HG03439 (cell line): ENCODE results near the gene IGF2BP1.
"Not testable (repeated sequence)": the region's sequence is repeated elsewhere in the genome, so short reads cannot be mapped to it uniquely, and the experiment has no call there.

ENCODE experiments used
- ATAC-seq: cut with Tn5 transposase; IDR thresholded peaks from one replicate; pipeline ENCODE4 v1.9.1; 2021; ENCODE audit warnings: mild to moderate bottlenecking, moderate library complexity; ENCODE audit not compliant: unreplicated experiment

IGF2BP1 gene

GRCh38 chr17:49016775-49017463 lies 19.7 kb downstream of the IGF2BP1 start:
- no peak for ATAC-seq

DNA sequence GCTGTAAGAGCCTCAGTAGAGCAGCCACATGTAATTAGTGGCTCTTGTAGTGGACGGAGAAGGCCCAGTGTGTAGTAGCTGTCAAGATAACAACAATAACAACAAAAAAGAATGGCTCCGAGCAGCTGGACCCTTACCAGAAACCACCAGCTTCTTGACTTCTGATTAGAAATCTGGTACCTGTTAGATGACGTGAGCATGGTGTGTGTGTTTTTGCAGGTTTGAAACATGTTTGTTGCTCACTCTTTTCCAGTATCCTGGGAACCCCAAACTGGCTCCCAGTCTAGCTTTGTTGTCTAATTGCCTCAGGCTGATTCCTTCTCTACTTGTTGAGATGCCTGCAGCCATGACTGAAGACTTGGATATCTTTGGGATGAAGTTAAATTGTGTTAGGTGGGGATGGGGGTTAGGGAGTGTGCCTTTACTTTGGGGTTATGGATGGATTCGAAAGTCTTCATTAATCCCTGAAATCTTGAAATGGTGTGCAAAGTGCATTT lies 21.0 kb downstream of the IGF2BP1 start:
- no peak for ATAC-seq

GRCh38 chr17:49018748-49019147 lies 21.6 kb downstream of the IGF2BP1 start:
- ATAC-seq: no peak

GRCh38 chr17:49020609-49021008 lies 23.4 kb downstream of the IGF2BP1 start:
- no peak for ATAC-seq

DNA sequence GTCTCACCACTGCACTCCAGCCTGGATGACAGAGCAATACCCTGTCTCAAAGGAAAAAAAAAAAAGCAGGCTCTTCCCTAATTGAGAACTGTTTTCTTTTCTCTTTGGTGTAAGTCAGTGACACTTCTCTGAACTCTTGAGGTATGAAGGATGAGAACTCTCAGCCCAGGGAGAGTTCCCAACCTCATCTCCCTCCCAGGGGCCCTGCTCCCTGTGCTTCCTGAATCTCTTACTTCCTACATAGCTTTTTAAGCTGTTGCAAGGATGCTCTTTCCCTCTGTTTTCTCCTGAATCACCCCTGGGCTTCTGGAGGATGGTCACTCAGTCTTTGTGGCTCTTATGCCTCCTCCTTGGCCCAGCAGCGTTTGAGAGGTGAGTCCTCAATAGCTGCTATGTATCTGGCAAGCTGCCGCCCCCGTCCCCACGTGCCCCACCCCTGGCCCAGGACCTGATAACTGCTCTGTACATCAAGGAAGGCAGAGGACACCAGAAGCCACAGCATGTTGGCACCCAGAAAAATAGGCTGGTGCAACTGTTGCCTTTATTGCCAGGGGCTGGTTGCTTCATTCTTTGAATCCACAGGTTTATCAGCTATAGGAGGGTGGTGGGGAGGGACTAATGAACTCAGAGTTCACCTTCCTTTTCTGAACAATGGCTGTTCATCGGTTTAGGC lies 24.0 kb downstream of the IGF2BP1 start:
- no peak for ATAC-seq

GRCh38 chr17:49021768-49022103 lies 24.6 kb downstream of the IGF2BP1 start:
- ATAC-seq: no peak

- no peak for ATAC-seq
Measured at GRCh38 chr17:49022391-49022941, 25.3 kb downstream of the IGF2BP1 start.

GRCh38 chr17:49024523-49024922 lies 27.3 kb downstream of the IGF2BP1 start:
- ATAC-seq: no peak

GRCh38 chr17:49026447-49026846 lies 29.3 kb downstream of the IGF2BP1 start:
- not testable (repeated sequence) for ATAC-seq

GRCh38 chr17:49028271-49028670 lies 31.1 kb downstream of the IGF2BP1 start:
- no peak for ATAC-seq

GRCh38 chr17:49029801-49030200 lies 32.6 kb downstream of the IGF2BP1 start:
- no peak for ATAC-seq

- no peak for ATAC-seq
Measured at GRCh38 chr17:49031965-49032928, 35.1 kb downstream of the IGF2BP1 start.

GRCh38 chr17:49035470-49036269 lies 38.5 kb downstream of the IGF2BP1 start:
- ATAC-seq: no peak

DNA sequence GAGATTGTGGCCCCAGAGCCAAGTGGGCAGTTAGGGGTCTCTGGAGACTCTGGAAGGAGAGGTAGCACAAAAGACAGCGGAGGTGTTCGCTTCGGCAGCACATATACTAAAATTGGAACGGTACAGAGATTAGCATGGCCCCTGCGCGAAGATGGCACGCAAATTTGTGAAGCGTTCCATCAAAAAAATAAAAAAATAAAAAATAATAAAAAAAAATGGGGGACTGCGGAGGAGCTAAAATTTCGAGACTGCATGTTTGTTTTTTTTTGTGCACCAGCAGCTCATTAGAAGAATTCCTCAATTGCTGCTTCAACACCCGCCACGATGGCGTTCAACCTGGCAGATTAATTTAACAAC lies 39.1 kb downstream of the IGF2BP1 start:
- ATAC-seq: no peak

DNA sequence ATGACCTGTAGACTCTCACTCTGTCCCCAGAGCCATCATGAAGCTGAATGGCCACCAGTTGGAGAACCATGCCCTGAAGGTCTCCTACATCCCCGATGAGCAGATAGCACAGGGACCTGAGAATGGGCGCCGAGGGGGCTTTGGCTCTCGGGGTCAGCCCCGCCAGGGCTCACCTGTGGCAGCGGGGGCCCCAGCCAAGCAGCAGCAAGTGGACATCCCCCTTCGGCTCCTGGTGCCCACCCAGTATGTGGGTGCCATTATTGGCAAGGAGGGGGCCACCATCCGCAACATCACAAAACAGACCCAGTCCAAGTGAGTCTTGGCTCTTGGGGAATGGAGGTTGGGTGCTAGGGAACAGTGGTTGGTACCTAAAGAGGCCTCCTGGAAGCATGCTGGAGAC lies 41.0 kb downstream of the IGF2BP1 start:
- no peak for ATAC-seq

- ATAC-seq: no peak
Measured at GRCh38 chr17:49038544-49038943, 41.4 kb downstream of the IGF2BP1 start.

DNA sequence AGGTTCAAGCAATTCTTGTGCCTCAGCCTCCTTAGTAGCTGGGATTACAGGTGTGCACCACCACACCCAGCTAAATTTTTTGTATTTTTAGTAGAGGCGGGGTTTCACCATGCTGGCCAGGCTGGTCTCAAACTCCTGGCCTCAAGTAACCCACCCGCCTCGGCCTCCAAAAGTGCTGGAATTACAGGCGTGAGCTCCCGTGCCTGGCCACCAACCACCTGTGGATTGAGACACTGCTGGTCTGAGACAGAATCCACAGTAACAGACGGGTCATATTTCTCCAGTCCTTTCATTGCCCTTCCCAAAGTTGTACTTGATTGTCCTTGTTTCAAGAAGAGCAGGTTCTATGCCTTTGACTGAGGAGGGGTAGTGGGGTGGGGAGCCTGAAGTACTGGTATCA lies 42.3 kb downstream of the IGF2BP1 start:
- not testable (repeated sequence) for ATAC-seq

DNA sequence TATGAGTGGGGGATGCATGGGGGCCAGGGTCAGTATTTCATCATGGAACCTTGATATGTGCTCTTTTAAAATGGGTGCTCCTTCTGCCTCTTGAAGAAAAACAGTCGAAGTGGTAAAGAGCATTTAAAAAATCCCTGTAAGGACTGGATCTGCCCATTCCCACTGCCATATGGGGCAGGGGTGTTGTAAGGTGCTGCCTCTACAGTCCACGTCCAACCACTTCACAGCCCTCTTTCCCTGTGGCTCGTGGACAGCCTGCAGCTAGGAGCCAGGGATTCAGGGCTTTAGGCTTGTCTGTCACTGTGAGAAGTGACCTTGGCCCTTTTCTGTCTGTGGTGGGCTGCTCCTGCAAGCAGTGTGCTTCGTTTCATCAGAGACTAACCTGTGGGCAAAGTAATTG lies 44.3 kb downstream of the IGF2BP1 start:
- ATAC-seq: no peak

DNA sequence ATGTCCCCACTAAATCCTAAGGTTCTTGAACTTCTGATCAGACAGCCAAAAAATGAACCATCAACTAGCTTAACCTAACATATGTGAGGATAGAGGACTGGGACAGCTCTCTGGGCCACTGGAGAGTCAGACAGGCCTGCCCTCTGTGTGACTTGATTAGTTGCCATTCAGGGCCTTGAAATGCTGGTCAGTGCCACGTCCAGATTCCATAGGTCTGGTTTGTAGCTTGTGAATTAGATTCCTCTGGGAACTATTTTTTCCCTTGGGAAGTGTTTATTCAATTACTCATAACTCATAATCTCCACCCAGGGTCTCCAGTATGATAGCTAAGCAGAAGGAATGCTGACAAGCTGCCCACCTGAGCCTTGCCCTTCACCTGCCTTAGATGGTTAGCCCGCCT lies 48.2 kb downstream of the IGF2BP1 start:
- no peak for ATAC-seq

DNA sequence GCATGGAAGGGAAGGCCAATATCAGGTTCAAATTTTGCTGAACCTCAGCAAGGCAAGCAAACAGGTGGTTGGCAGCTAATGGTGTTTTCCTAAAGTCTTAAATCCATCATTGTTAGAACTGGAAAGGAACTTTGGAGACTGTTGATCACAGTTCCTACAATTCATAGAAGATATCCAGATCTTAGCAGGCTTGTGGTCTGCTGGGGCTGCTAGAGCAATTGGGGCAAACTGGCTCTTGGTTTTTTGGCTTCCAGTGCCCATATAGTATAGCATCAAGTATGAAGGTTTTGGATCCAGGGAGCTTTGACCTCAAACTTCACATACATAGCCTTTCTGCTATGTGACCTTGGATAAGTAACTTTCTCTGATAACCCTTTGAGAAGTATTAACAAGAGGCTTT lies 49.7 kb downstream of the IGF2BP1 start:
- no peak for ATAC-seq
